HG03045 (cell line): ENCODE data around the gene HDAC3.

ENCODE experiments used
- ATAC-seq: cut with Tn5 transposase; IDR thresholded peaks from one replicate; pipeline ENCODE4 v1.9.1; 2021; ENCODE audit warnings: mild to moderate bottlenecking, moderate library complexity; ENCODE audit not compliant: unreplicated experiment

The HDAC3 gene

GRCh38 chr5:141605523-141606277 lies 30.9 kb downstream of the HDAC3 start:
- ATAC-seq, result peak; percentile 98

GRCh38 chr5:141603923-141604717 lies 32.5 kb downstream of the HDAC3 start:
- no peak for ATAC-seq

GRCh38 chr5:141602606-141603005 lies 34.0 kb downstream of the HDAC3 start:
- ATAC-seq, result no peak

- no peak for ATAC-seq
Observed at GRCh38 chr5:141598391-141599345, 38.0 kb downstream of the HDAC3 start.

- ATAC-seq, result no peak
Observed at GRCh38 chr5:141597814-141598213, 38.8 kb downstream of the HDAC3 start.

GRCh38 chr5:141597394-141597793 lies 39.3 kb downstream of the HDAC3 start:
- no peak for ATAC-seq

- no peak for ATAC-seq
Observed at GRCh38 chr5:141596867-141597266, 39.8 kb downstream of the HDAC3 start.

- no peak for ATAC-seq
Observed at GRCh38 chr5:141590127-141590526, 46.5 kb downstream of the HDAC3 start.

- no peak for ATAC-seq
Observed at GRCh38 chr5:141586246-141586645, 50.4 kb downstream of the HDAC3 start.

GRCh38 chr5:141585594-141585993 lies 51.1 kb downstream of the HDAC3 start:
- no peak for ATAC-seq

GRCh38 chr5:141574122-141574510 lies 62.5 kb downstream of the HDAC3 start:
- ATAC-seq, result no peak

GRCh38 chr5:141573489-141574121 lies 63.0 kb downstream of the HDAC3 start:
- ATAC-seq, result no peak
